ENCODE data around the gene HBA1. TPM values are rescaled to one million over a fixed set of nuclear protein-coding genes. Genes with fewer than 3 reads are reported as not detected.

Gene HBA1
- total and polyA plus RNA-seq, 2 of the 4 experiments (the other 2 are of a cell fraction), result 0.21 TPM; not detected in 1

GRCh38 chr16:168424-168823 is 8.1 kb upstream of the HBA1 start:
- Histone ChIP-seq H3K79me1 (ENCODE audit: low read depth in 1 of 2, low read length in 2 of 2) (no peaks in the 10 kb centered on the region), H4K91ac (ENCODE audit: insufficient read depth, low read depth, low read length) (no peak overlapping the region), H3K9me1 (ENCODE audit: insufficient read depth, low read length) (0 out of 2 replicates have a peak, but pooled peaks cover 4% of the 10 kb centered on the region), H3K14ac (replicated peaks; ENCODE audit: low read depth, low read length) (no peak overlapping the region), H2AK9ac (replicated peaks; ENCODE audit: low read depth, low read length, poor library complexity) (no peak overlapping the region), H3K4me1 (ENCODE audit: control insufficient read depth, insufficient read depth, low read length) (no peaks in the 10 kb centered on the region; the same call in 1 of the 2 replicates), H2BK120ac (ENCODE audit: low read depth, low read length) (no peak overlapping the region), H2AFZ (replicated peaks; ENCODE audit: low read length, poor library complexity) (no peak overlapping the region), H3K4me3 (ENCODE audit: insufficient read depth, low read depth, low read length) (no peak overlapping the region), H2BK15ac (ENCODE audit: low read depth, low read length) (no peak overlapping the region), H2AK5ac (ENCODE audit: low read depth, low read length) (no peak overlapping the region), H3K23ac (ENCODE audit: low read depth, low read length) (no peak overlapping the region), H3K27ac (ENCODE audit: insufficient read depth, low read length) (no peak overlapping the region), H2BK5ac (ENCODE audit: low read depth, low read length, poor library complexity, severe bottlenecking) (no peak overlapping the region), H3K4me2 (ENCODE audit: low read depth, low read length) (no peak overlapping the region), H3K27me3 (ENCODE audit: control insufficient read depth, insufficient read depth, low read length) (peaks cover 53% of the 10 kb centered on the region), H3K4ac (ENCODE audit: low read depth, low read length) (no peak overlapping the region), H3K9me3 (ENCODE audit: control insufficient read depth, insufficient read depth, low read length) (no peaks in the 10 kb centered on the region; the same call in none of the 2 replicates), H3K36me3 (ENCODE audit: control insufficient read depth, insufficient read depth, low read length) (no peaks in the 10 kb centered on the region), H2BK20ac (ENCODE audit: low read depth, low read length) (no peak overlapping the region), H3K9ac (ENCODE audit: low read depth, low read length) (no peak overlapping the region), H4K8ac (ENCODE audit: low read depth in 2 of 2, low read length in 2 of 2) (no peak overlapping the region), H4K20me1 (ENCODE audit: insufficient read depth, low read length) (peaks cover 5% of the 10 kb centered on the region), H4K5ac (ENCODE audit: low read depth, low read length) (no peak overlapping the region), H3K56ac (ENCODE audit: extremely low read depth, insufficient read depth, low read length) (no peak overlapping the region), H3K18ac (ENCODE audit: low read depth, low read length) (no peak overlapping the region)
- TF ChIP-seq SMC3 (IDR thresholded peaks at IDR 0.05; ENCODE audit: low read depth, low read length), result no peak
- no peak for TF ChIP-seq RCOR1 (IDR thresholded peaks at IDR 0.05; ENCODE audit: insufficient replicate concordance, low read length)
- TF ChIP-seq MXI1 (IDR thresholded peaks at IDR 0.05; ENCODE audit: borderline replicate concordance, low read depth, low read length), result no peak
- TF ChIP-seq ELK1 (IDR thresholded peaks at IDR 0.05; ENCODE audit: borderline replicate concordance, low read depth, low read length), result no peak
- TF ChIP-seq CHD1 (IDR thresholded peaks at IDR 0.05; ENCODE audit: low read depth, low read length), result no peak
- no peak for TF ChIP-seq RFX5 (IDR thresholded peaks at IDR 0.05; ENCODE audit: low read depth, low read length)
- dilution Hi-C loops (cut with HindIII; ENCODE audit: low sequenced_read_pairs, unreplicated experiment), result no loop called here
- WGBS, 2 experiments (ENCODE audit: extremely low coverage in 2 of 2, insufficient read length in 1 of 2), result no CpG with 5 or more reads among the region's 6 CpGs
- in situ Hi-C loops (cut with MboI; ENCODE audit: low sequenced_read_pairs), result no loop called here
- CTCF ChIA-PET, result interaction anchor here (2.3 kb wide), 1 partner anchor 61 kb away, joined by 8 read pairs; no protein-coding TSS in a partner anchor
- intact Hi-C loops (cut with micrococcal nuclease), result no loop called here
- no peak for DNase-seq
- BruUV-seq (replicated peaks), result no TSS peak
- POLR2A ChIA-PET (ENCODE audit: unreplicated experiment), result no interaction called here
- no peak for ATAC-seq (ENCODE audit: low read depth)
